T-helper 2 cell treated with Interferon-gamma antibody and Interleukin-4, amounts not matched to agents 100 ng/mL and 5 ng/mL, for 36 hours (primary cell): Measurements from ENCODE around the gene POLRMT. TPM values are rescaled to one million over a fixed set of nuclear protein-coding genes. Genes with fewer than 3 reads are reported as not detected.

Experiments
- total RNA-seq: library from RNA; stranded (reverse); gene quantifications from 2 replicates; pipeline ENCODE4 v1.2.3, GENCODE V29; 2022

POLRMT gene
- total RNA-seq, 1 donor from 2014 or later = 53.9 TPM

Other genes with a start within 250 kb of the POLRMT start
- 0.05 and 0.09 TPM in 2 replicates for gene C2CD4C, start 224.4 kb downstream of the POLRMT start, total RNA-seq
- not detected in 2 replicates for gene SHC2, start 172.5 kb downstream of the POLRMT start, total RNA-seq
- 0.18 and 0.36 TPM in 2 replicates for gene MADCAM1, start 137.1 kb downstream of the POLRMT start, total RNA-seq
- gene TPGS1, start 126.0 kb downstream of the POLRMT start, total RNA-seq = 20.0 and 21.8 TPM in 2 replicates
- 39.8 and 43.5 TPM in 2 replicates for gene CDC34, start 101.8 kb downstream of the POLRMT start, total RNA-seq
- gene GZMM, start 89.5 kb downstream of the POLRMT start, total RNA-seq = 44.5 and 48.2 TPM in 2 replicates
- 226 and 237 TPM in 2 replicates for gene BSG, start 60.9 kb downstream of the POLRMT start, total RNA-seq
- 1.5 and 1.9 TPM in 2 replicates for gene HCN2, start 43.7 kb downstream of the POLRMT start, total RNA-seq
- not detected in 2 replicates for gene FGF22, start 6.3 kb upstream of the POLRMT start, total RNA-seq
- 74.1 and 80.9 TPM in 2 replicates for gene RNF126, start 29.7 kb upstream of the POLRMT start, total RNA-seq
- gene FSTL3, start 42.9 kb upstream of the POLRMT start, total RNA-seq = 2.5 and 3.3 TPM in 2 replicates
- not detected in 2 replicates for gene PRSS57, start 61.9 kb upstream of the POLRMT start, total RNA-seq
- gene PALM, start 75.4 kb upstream of the POLRMT start, total RNA-seq = not detected in 2 replicates
- not detected in 2 replicates for gene MISP, start 117.6 kb upstream of the POLRMT start, total RNA-seq
- gene PTBP1, start 163.9 kb upstream of the POLRMT start, total RNA-seq = 616 and 655 TPM in 2 replicates
- not detected in 2 replicates for gene PLPPR3, start 188.4 kb upstream of the POLRMT start, total RNA-seq
- not detected in 2 replicates for gene AZU1, start 194.3 kb upstream of the POLRMT start, total RNA-seq
- not detected in 2 replicates for gene PRTN3, start 207.5 kb upstream of the POLRMT start, total RNA-seq
- gene ELANE, start 218.8 kb upstream of the POLRMT start, total RNA-seq = not detected in 2 replicates
- 2.3 and 2.5 TPM in 2 replicates for gene CFD, start 226.1 kb upstream of the POLRMT start, total RNA-seq